Measurements from ENCODE around the gene RASD2.

The RASD2 gene

GRCh38 chr22:35542157-35542938, 1.7 kb downstream of the RASD2 start:
- WGBS (ENCODE audit: insufficient coverage, insufficient read length): no CpG with 5 or more reads among the region's 13 CpGs
- H3K27ac ChIP-seq (ENCODE audit: low read length): no peak overlapping the region

GRCh38 chr22:35542939-35543516, 2.4 kb downstream of the RASD2 start:
- H3K9me3 ChIP-seq (ENCODE audit: control insufficient read depth, insufficient read depth, low read length): no peaks in the 10 kb centered on the region
- peaks cover 10% of the 10 kb centered on the region for H3K4me1 ChIP-seq (ENCODE audit: control insufficient read depth, insufficient read depth, low read length)
- H3K27ac ChIP-seq (ENCODE audit: low read length): no peak overlapping the region
- no CpG with 5 or more reads among the region's 6 CpGs for WGBS (ENCODE audit: insufficient coverage, insufficient read length)
- DNase-seq (ENCODE audit: low read depth, low spot score): no peak
- H3K27me3 ChIP-seq (ENCODE audit: control insufficient read depth, insufficient read depth, low read length): peaks cover 10% of the 10 kb centered on the region
- H3K36me3 ChIP-seq (ENCODE audit: control insufficient read depth, insufficient read depth, low read length): no peaks in the 10 kb centered on the region
- H3K4me3 ChIP-seq (ENCODE audit: low read length): no peak overlapping the region

More at GRCh38 chr22:35542157-35542938, 1.7 kb downstream of the RASD2 start:
- DNase-seq (ENCODE audit: low read depth, low spot score): no peak
- Histone ChIP-seq H3K9me3 (ENCODE audit: control insufficient read depth, insufficient read depth, low read length) (no peaks in the 10 kb centered on the region), H3K27me3 (ENCODE audit: control insufficient read depth, insufficient read depth, low read length) (peaks cover 10% of the 10 kb centered on the region), H3K4me3 (ENCODE audit: low read length) (no peak overlapping the region), H3K4me1 (ENCODE audit: control insufficient read depth, insufficient read depth, low read length) (peaks cover 10% of the 10 kb centered on the region), H3K36me3 (ENCODE audit: control insufficient read depth, insufficient read depth, low read length) (no peaks in the 10 kb centered on the region)

GRCh38 chr22:35543702-35544101, 3.1 kb downstream of the RASD2 start:
- H3K36me3 ChIP-seq (ENCODE audit: control insufficient read depth, insufficient read depth, low read length): no peaks in the 10 kb centered on the region
- WGBS (ENCODE audit: insufficient coverage, insufficient read length): no CpG with 5 or more reads among the region's 3 CpGs
- H3K27ac ChIP-seq (ENCODE audit: low read length): no peak overlapping the region
- H3K4me1 ChIP-seq (ENCODE audit: control insufficient read depth, insufficient read depth, low read length): peaks cover 9% of the 10 kb centered on the region
- H3K9me3 ChIP-seq (ENCODE audit: control insufficient read depth, insufficient read depth, low read length): no peaks in the 10 kb centered on the region
- DNase-seq (ENCODE audit: low read depth, low spot score): no peak
- peaks cover 10% of the 10 kb centered on the region for H3K27me3 ChIP-seq (ENCODE audit: control insufficient read depth, insufficient read depth, low read length)
- no peak overlapping the region for H3K4me3 ChIP-seq (ENCODE audit: low read length)

- no CpG with 5 or more reads among the region's 3 CpGs for WGBS (ENCODE audit: insufficient coverage, insufficient read length)
- DNase-seq (ENCODE audit: low read depth, low spot score): no peak
These were observed 3.6 kb downstream of the RASD2 start for GRCh38 chr22:35544189-35544588.

GRCh38 chr22:35544827-35545226, 4.2 kb downstream of the RASD2 start:
- no peak for DNase-seq (ENCODE audit: low read depth, low spot score)
- H3K27ac ChIP-seq (ENCODE audit: low read length): no peak overlapping the region

More at GRCh38 chr22:35544189-35544588, 3.6 kb downstream of the RASD2 start:
- no peak overlapping the region for H3K27ac ChIP-seq (ENCODE audit: low read length)
- peaks cover 9% of the 10 kb centered on the region for H3K27me3 ChIP-seq (ENCODE audit: control insufficient read depth, insufficient read depth, low read length)
- H3K9me3 ChIP-seq (ENCODE audit: control insufficient read depth, insufficient read depth, low read length): no peaks in the 10 kb centered on the region
- H3K4me3 ChIP-seq (ENCODE audit: low read length): no peak overlapping the region
- H3K36me3 ChIP-seq (ENCODE audit: control insufficient read depth, insufficient read depth, low read length): no peaks in the 10 kb centered on the region
- H3K4me1 ChIP-seq (ENCODE audit: control insufficient read depth, insufficient read depth, low read length): peaks cover 9% of the 10 kb centered on the region

GRCh38 chr22:35546886-35547285, 6.3 kb downstream of the RASD2 start:
- no peak for DNase-seq (ENCODE audit: low read depth, low spot score)
- Histone ChIP-seq H3K9me3 (ENCODE audit: control insufficient read depth, insufficient read depth, low read length) (no peaks in the 10 kb centered on the region), H3K4me1 (ENCODE audit: control insufficient read depth, insufficient read depth, low read length) (peaks cover 9% of the 10 kb centered on the region), H3K27ac (ENCODE audit: low read length) (no peak overlapping the region), H3K27me3 (ENCODE audit: control insufficient read depth, insufficient read depth, low read length) (no peaks in the 10 kb centered on the region), H3K4me3 (ENCODE audit: low read length) (no peak overlapping the region), H3K36me3 (ENCODE audit: control insufficient read depth, insufficient read depth, low read length) (no peaks in the 10 kb centered on the region)
- WGBS (ENCODE audit: insufficient coverage, insufficient read length): no CpG with 5 or more reads among the region's 18 CpGs

More at GRCh38 chr22:35544827-35545226, 4.2 kb downstream of the RASD2 start:
- H3K4me3 ChIP-seq (ENCODE audit: low read length): no peak overlapping the region
- no peaks in the 10 kb centered on the region for H3K9me3 ChIP-seq (ENCODE audit: control insufficient read depth, insufficient read depth, low read length)
- peaks cover 4% of the 10 kb centered on the region; the same call in 1 of the 2 replicates for H3K27me3 ChIP-seq (ENCODE audit: control insufficient read depth, insufficient read depth, low read length)
- H3K4me1 ChIP-seq (ENCODE audit: control insufficient read depth, insufficient read depth, low read length): peaks cover 10% of the 10 kb centered on the region
- H3K36me3 ChIP-seq (ENCODE audit: control insufficient read depth, insufficient read depth, low read length): no peaks in the 10 kb centered on the region
- WGBS (ENCODE audit: insufficient coverage, insufficient read length): no CpG with 5 or more reads among the region's 9 CpGs

GRCh38 chr22:35547987-35548721, 7.5 kb downstream of the RASD2 start:
- no peak for DNase-seq (ENCODE audit: low read depth, low spot score)
- H3K4me1 ChIP-seq (ENCODE audit: control insufficient read depth, insufficient read depth, low read length): peaks cover 3% of the 10 kb centered on the region
- no peaks in the 10 kb centered on the region for H3K27me3 ChIP-seq (ENCODE audit: control insufficient read depth, insufficient read depth, low read length)
- H3K4me3 ChIP-seq (ENCODE audit: low read length): no peak overlapping the region
- H3K9me3 ChIP-seq (ENCODE audit: control insufficient read depth, insufficient read depth, low read length): no peaks in the 10 kb centered on the region
- no peak overlapping the region for H3K27ac ChIP-seq (ENCODE audit: low read length)
- no CpG with 5 or more reads among the region's 13 CpGs for WGBS (ENCODE audit: insufficient coverage, insufficient read length)
- H3K36me3 ChIP-seq (ENCODE audit: control insufficient read depth, insufficient read depth, low read length): no peaks in the 10 kb centered on the region

- H3K4me1 ChIP-seq (ENCODE audit: control insufficient read depth, insufficient read depth, low read length): peaks cover 3% of the 10 kb centered on the region
- H3K4me3 ChIP-seq (ENCODE audit: low read length): no peak overlapping the region
- H3K27me3 ChIP-seq (ENCODE audit: control insufficient read depth, insufficient read depth, low read length): no peaks in the 10 kb centered on the region
These were observed 8.1 kb downstream of the RASD2 start for GRCh38 chr22:35548722-35549112.

GRCh38 chr22:35549328-35549727, 8.7 kb downstream of the RASD2 start:
- H3K36me3 ChIP-seq (ENCODE audit: control insufficient read depth, insufficient read depth, low read length): no peaks in the 10 kb centered on the region
- H3K4me3 ChIP-seq (ENCODE audit: low read length): no peak overlapping the region
- no peak for DNase-seq (ENCODE audit: low read depth, low spot score)
- no peaks in the 10 kb centered on the region for H3K9me3 ChIP-seq (ENCODE audit: control insufficient read depth, insufficient read depth, low read length)
- H3K4me1 ChIP-seq (ENCODE audit: control insufficient read depth, insufficient read depth, low read length): peaks cover 3% of the 10 kb centered on the region
- H3K27ac ChIP-seq (ENCODE audit: low read length): no peak overlapping the region
- no peaks in the 10 kb centered on the region for H3K27me3 ChIP-seq (ENCODE audit: control insufficient read depth, insufficient read depth, low read length)
- WGBS (ENCODE audit: insufficient coverage, insufficient read length): no CpG with 5 or more reads among the region's 11 CpGs

More at GRCh38 chr22:35548722-35549112, 8.1 kb downstream of the RASD2 start:
- H3K36me3 ChIP-seq (ENCODE audit: control insufficient read depth, insufficient read depth, low read length): no peaks in the 10 kb centered on the region
- WGBS (ENCODE audit: insufficient coverage, insufficient read length): no CpG with 5 or more reads among the region's 8 CpGs
- H3K27ac ChIP-seq (ENCODE audit: low read length): no peak overlapping the region
- no peaks in the 10 kb centered on the region for H3K9me3 ChIP-seq (ENCODE audit: control insufficient read depth, insufficient read depth, low read length)
- no peak for DNase-seq (ENCODE audit: low read depth, low spot score)

- H3K27ac ChIP-seq (ENCODE audit: low read length): no peak overlapping the region
- H3K4me3 ChIP-seq (ENCODE audit: low read length): no peak overlapping the region
- H3K36me3 ChIP-seq (ENCODE audit: control insufficient read depth, insufficient read depth, low read length): no peaks in the 10 kb centered on the region
- H3K4me1 ChIP-seq (ENCODE audit: control insufficient read depth, insufficient read depth, low read length): peaks cover 3% of the 10 kb centered on the region
- no CpG with 5 or more reads among the region's 43 CpGs for WGBS (ENCODE audit: insufficient coverage, insufficient read length)
- H3K27me3 ChIP-seq (ENCODE audit: control insufficient read depth, insufficient read depth, low read length): no peaks in the 10 kb centered on the region
- DNase-seq (ENCODE audit: low read depth, low spot score): no peak
- no peaks in the 10 kb centered on the region for H3K9me3 ChIP-seq (ENCODE audit: control insufficient read depth, insufficient read depth, low read length)
These were observed 11.0 kb downstream of the RASD2 start for GRCh38 chr22:35551549-35552177.

All from iPS DF 6.9 (cell line).